Naive B cell (primary cell): ENCODE measurements around the gene KRT75. TPM values are rescaled to one million over a fixed set of nuclear protein-coding genes. Genes with fewer than 3 reads are reported as not detected.
"Not testable (repeated sequence)": the region's sequence is repeated elsewhere in the genome, so short reads cannot be mapped to it uniquely, and the experiment has no call there.

ENCODE experiments used
- ATAC-seq, 2 donors: fragments of 150-1000 bp; cut with Tn5 transposase; 2 replicates each; pipeline ENCODE4 v1.10.0; 2021; ENCODE audit warnings: low read depth in 2 of 2, mild to moderate bottlenecking in 2 of 2, moderate library complexity in 2 of 2
- DNase-seq: peaks from one replicate; pipeline ENCODE4 v3.0.0; 2022
- H3K27ac Mint-ChIP-seq, 6 donors: one replicate each; pipeline ENCODE4 v1.8.0; 2020 to 2022; ENCODE audit warnings: mild to moderate bottlenecking in 6 of 6, mixed read lengths in 6 of 6, moderate library complexity in 5 of 6, inconsistent platforms in 2 of 6
- H3K27me3 Mint-ChIP-seq, 3 donors: one replicate each; pipeline ENCODE4 v1.8.0; 2021 to 2022; ENCODE audit warnings: mixed read lengths in 3 of 3, mild to moderate bottlenecking in 1 of 3
- H3K36me3 Mint-ChIP-seq, 2 donors: one replicate each; pipeline ENCODE4 v1.8.0; 2020 to 2022; ENCODE audit warnings: mixed read lengths in 2 of 2, inconsistent platforms in 1 of 2, mild to moderate bottlenecking in 1 of 2
- H3K4me1 Mint-ChIP-seq, 3 donors: one replicate each; pipeline ENCODE4 v1.8.0; 2020 to 2022; ENCODE audit warnings: mixed read lengths in 3 of 3, inconsistent platforms in 1 of 3, mild to moderate bottlenecking in 1 of 3, moderate library complexity in 1 of 3
- H3K4me3 Mint-ChIP-seq, 8 donors: one replicate each; pipeline ENCODE4 v1.8.0; 2020 to 2022; ENCODE audit warnings: mild to moderate bottlenecking in 8 of 8, mixed read lengths in 8 of 8, moderate library complexity in 8 of 8, inconsistent platforms in 2 of 8
- H3K9me3 Mint-ChIP-seq, 7 donors: one replicate each; pipeline ENCODE4 v1.8.0; 2020 to 2022; ENCODE audit warnings: mixed read lengths in 7 of 7, mild to moderate bottlenecking in 5 of 7, inconsistent platforms in 2 of 7, moderate library complexity in 1 of 7
- polyA plus RNA-seq, 6 donors: library from polyadenylated mRNA; unstranded; fragments of 300-500 nt; fragmentation: Illumina TruSeq; gene quantifications; one replicate each; pipeline ENCODE4 v1.2.3, GENCODE V29; 2021; ENCODE audit warnings: low read depth in 6 of 6

Gene KRT75
- polyA plus RNA-seq, 6 donors from 2014 or later = not detected

DNA sequence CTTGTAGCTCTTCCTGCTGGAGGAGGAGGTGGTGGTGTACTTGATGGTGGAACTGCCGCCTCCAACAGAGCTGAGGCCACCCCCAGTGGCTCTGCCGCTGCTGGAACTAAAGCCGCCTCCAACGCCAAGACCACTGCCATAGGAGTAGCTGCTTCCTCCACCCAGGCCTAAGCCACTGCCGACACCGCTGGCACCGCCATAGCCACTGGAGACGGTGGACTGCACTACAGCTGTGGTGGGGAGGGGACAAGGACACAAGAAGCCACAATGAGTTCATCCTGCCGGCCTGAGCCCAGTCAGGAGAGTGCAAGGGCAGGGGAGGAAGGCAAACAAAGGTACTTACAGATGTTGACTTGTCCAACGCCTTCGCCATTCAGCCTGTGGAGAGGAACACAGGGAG, 13.0 kb upstream of the KRT75 start:
- not testable (repeated sequence) for H3K36me3 Mint-ChIP-seq, H3K4me3 Mint-ChIP-seq, H3K4me1 Mint-ChIP-seq, H3K9me3 Mint-ChIP-seq, H3K27ac Mint-ChIP-seq, ATAC-seq, DNase-seq
- H3K27me3 Mint-ChIP-seq = peaks cover 12 to 38% (median 23%) of the 10 kb centered on the region in 3 donors

DNA sequence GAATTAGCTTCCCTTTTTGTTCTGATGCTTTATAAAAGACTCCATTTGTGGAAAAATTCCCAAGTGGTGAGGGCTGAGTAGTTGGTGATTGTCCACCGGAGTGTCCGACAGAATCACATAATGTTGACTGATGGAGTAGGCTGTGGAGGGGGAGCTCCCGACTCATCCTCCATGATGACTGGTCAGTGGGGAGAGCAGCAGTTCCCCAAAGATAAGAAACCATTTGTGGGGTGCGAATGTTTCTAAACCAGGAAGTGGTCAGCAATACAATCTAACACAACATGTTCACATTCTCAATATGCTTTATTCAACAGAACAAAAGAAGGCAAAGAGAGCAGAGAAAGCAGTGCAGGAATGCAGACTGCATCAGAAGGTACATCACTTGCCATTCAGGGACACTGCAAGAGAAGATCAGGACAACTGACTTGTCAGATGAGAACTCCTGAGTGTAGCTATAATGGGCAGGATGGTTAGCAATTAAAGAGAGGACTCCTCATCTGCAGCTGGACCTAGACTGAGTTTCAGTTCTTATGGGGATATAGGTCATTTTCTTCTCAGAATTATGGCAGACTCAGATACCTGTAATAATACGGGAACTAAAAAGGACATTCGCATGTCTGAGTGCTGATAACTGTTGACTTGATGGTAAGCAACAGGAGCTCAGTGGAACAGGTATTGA, 12.3 kb upstream of the KRT75 start:
- no peak for ATAC-seq
- H3K27ac Mint-ChIP-seq = no peak overlapping the region
- no peaks in the 10 kb centered on the region for H3K4me1 Mint-ChIP-seq
- peaks cover 12 to 45% (median 28%) of the 10 kb centered on the region in 3 donors for H3K27me3 Mint-ChIP-seq
- H3K9me3 Mint-ChIP-seq = no peaks in the 10 kb centered on the region
- DNase-seq = no peak
- no peak overlapping the region for H3K4me3 Mint-ChIP-seq
- H3K36me3 Mint-ChIP-seq = no peaks in the 10 kb centered on the region

GRCh38 chr12:52445876-52446275, 11.7 kb upstream of the KRT75 start:
- Mint-ChIP-seq H3K4me1 (no peaks in the 10 kb centered on the region), H3K27ac (no peak overlapping the region), H3K4me3 (no peak overlapping the region), H3K36me3 (no peaks in the 10 kb centered on the region), H3K27me3 (peaks cover 16 to 51% (median 34%) of the 10 kb centered on the region in 3 donors), H3K9me3 (no peaks in the 10 kb centered on the region)
- no peak for DNase-seq
- ATAC-seq = no peak

DNA sequence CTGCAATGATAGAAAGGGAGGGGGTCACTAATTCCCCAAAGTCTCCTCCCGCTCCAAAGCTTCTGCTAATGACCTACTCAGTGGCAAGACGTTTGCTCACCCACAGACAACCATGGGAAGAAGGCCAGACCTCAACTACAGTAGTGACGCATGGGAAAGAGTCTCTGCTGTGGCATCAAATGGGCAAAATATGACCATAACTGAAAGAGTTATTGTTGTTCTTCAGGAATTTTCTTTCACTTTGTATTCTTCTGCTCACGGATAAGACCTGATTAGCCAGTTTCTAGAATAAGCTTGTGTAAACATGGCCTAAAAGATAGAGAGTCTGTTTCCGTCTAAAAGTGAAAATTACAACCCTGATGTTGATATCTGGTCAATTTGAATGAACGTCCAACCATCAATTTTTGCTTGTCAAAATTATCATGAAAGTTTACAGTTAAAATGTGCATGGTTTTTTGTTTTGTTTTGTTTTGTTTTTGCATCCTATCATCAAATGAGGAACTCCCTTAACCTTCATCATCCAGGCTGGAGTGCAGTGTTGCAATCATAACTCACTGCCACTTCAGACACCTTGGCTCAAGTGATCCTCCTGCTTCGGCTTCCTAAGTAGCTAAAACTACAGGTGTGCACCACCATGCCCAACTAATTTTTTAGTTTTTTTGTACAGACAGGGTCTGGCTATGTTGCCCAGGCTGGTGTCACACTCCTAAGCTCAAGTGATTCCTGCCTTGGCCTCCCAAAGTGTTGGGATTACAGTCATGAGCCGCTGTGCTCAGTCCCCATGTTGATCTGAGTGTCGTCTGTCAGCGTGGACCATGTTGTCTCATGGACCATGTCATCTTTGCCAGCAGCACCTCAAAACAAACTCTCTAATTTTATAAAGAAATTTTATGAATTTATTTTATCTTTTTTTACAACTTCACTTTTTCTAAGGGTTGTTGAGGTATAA, 10.8 kb upstream of the KRT75 start:
- H3K27me3 Mint-ChIP-seq = peaks cover 17 to 55% (median 37%) of the 10 kb centered on the region in 3 donors
- no peaks in the 10 kb centered on the region for H3K9me3 Mint-ChIP-seq
- no peaks in the 10 kb centered on the region for H3K36me3 Mint-ChIP-seq
- ATAC-seq = no peak
- H3K27ac Mint-ChIP-seq = no peak overlapping the region
- no peak for DNase-seq
- H3K4me1 Mint-ChIP-seq = no peaks in the 10 kb centered on the region
- H3K4me3 Mint-ChIP-seq = no peak overlapping the region

- Mint-ChIP-seq H3K27me3 (peaks cover 20 to 54% (median 41%) of the 10 kb centered on the region in 3 donors), H3K9me3 (no peaks in the 10 kb centered on the region)
- ATAC-seq = no peak
Observed at GRCh38 chr12:52443966-52444365, 9.8 kb upstream of the KRT75 start.

GRCh38 chr12:52442600-52443061, 8.5 kb upstream of the KRT75 start:
- H3K36me3 Mint-ChIP-seq = no peaks in the 10 kb centered on the region
- H3K4me1 Mint-ChIP-seq = no peaks in the 10 kb centered on the region
- H3K9me3 Mint-ChIP-seq = no peaks in the 10 kb centered on the region
- H3K27ac Mint-ChIP-seq = no peak overlapping the region
- DNase-seq (no peak), ATAC-seq (no peak)
- peaks cover 20 to 58% (median 41%) of the 10 kb centered on the region in 3 donors for H3K27me3 Mint-ChIP-seq
- no peak overlapping the region for H3K4me3 Mint-ChIP-seq

More at GRCh38 chr12:52443966-52444365, 9.8 kb upstream of the KRT75 start:
- no peak for DNase-seq
- Mint-ChIP-seq H3K36me3 (no peaks in the 10 kb centered on the region), H3K4me3 (no peak overlapping the region), H3K27ac (no peak overlapping the region), H3K4me1 (no peaks in the 10 kb centered on the region)

DNA sequence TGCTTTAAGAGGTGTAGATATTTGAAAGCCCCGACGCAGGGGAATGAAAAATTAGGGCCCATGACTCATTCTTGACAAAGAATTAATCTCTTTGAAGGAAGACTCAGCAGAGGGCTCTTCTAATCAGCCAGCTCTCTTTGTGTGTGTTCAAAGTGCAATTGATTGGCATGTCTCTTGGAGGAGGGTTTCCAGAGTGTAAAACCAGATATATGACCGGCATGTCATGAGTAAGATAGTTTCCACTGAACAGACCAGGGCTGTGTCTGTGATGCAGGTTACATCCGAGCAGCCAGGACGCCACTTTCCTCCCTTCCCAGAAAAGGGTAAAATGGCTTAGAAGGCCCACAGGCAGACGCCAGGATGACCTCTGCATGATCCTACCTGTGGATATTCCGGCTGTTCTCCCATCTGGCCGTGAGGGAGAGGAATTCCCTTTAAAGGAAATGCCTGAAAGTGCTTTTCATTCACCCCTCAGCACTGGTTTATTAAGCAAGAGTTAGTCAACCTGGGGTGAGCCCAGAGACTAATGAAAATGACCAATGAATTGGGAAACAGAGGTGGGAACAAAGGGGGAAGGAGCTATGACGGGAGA, 7.2 kb upstream of the KRT75 start:
- ATAC-seq (no peak), DNase-seq (no peak)
- no peaks in the 10 kb centered on the region for H3K36me3 Mint-ChIP-seq
- H3K4me3 Mint-ChIP-seq = no peak overlapping the region
- H3K9me3 Mint-ChIP-seq = no peaks in the 10 kb centered on the region
- H3K4me1 Mint-ChIP-seq = no peaks in the 10 kb centered on the region
- H3K27ac Mint-ChIP-seq = no peak overlapping the region
- peaks cover 27 to 63% (median 45%) of the 10 kb centered on the region in 3 donors for H3K27me3 Mint-ChIP-seq

DNA sequence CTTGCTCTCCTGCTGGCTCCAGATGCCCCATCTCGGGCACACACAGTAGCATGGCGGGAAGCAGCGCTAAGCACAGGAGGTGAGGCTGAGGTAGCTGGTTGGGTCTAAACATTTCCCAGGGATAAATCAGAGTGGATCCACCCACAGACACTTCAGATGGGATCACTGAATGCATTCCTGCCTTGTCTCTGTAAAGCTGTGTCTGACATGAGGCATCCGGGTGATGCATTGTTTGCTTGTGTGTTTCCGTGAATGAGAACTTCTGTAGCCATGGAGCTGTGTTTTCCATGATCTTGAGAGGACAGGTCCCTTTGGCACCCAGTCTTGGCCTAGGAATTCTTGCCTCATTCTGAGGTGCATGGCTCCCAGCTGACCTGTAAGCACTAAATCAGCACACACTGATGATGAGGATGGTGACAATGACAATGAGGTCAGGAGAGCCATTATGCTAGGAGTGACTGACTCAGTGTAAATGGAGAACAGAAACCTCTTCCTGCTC, 6.7 kb upstream of the KRT75 start:
- DNase-seq (no peak), ATAC-seq (no peak)
- Mint-ChIP-seq H3K27me3 (peaks cover 24 to 60% (median 40%) of the 10 kb centered on the region in 3 donors), H3K4me3 (no peak overlapping the region), H3K27ac (no peak overlapping the region), H3K9me3 (no peaks in the 10 kb centered on the region), H3K4me1 (no peaks in the 10 kb centered on the region), H3K36me3 (no peaks in the 10 kb centered on the region)

DNA sequence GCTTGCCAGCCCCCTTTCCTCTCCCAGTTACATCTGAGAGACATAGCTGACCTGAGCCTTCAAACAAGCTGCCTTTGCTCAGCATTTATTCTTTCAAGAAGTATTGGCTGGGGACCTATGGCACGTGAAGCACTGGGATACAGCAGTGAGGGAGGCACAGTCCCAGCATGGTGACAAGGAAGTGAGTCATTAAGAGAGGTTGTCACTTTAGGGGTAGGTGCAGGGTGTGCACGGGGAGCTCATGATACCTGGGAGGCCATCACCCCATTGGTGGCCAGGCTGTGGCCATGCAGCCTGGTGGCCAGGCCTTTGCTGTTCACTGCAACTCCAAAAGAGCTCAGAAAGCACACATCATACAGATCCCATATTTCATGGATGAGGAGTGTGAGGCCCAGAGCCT, 5.7 kb upstream of the KRT75 start:
- Mint-ChIP-seq H3K27ac (no peak overlapping the region), H3K36me3 (no peaks in the 10 kb centered on the region), H3K9me3 (no peaks in the 10 kb centered on the region), H3K4me1 (no peaks in the 10 kb centered on the region), H3K4me3 (no peak overlapping the region), H3K27me3 (peaks cover 29 to 65% (median 40%) of the 10 kb centered on the region in 3 donors)
- DNase-seq (no peak), ATAC-seq (no peak)

DNA sequence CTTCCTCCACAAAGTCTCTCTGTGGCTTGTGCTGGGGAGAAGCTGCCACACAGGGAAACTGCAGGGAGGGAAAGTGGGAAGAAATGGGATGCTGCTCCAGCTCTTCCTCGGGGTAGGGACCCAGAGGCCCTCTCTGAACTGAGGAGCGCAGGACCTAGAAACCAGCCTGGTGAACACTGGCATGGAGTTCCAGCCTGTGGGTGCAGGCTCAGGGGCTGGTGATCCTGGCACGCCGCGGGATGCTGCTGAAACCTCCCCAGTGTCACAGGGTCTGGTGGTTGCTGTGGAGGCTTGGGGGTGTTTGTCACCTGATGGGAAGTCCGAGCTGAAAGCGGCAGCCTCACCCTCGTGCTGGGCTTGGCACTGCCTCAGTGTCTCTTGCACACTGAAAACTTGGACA, 5.2 kb upstream of the KRT75 start:
- Mint-ChIP-seq H3K4me1 (no peaks in the 10 kb centered on the region), H3K9me3 (no peaks in the 10 kb centered on the region), H3K36me3 (no peaks in the 10 kb centered on the region), H3K4me3 (no peak overlapping the region), H3K27me3 (peaks cover 31 to 70% (median 40%) of the 10 kb centered on the region in 3 donors), H3K27ac (no peak overlapping the region)
- no peak for DNase-seq
- ATAC-seq = no peak

GRCh38 chr12:52438305-52439301, 4.4 kb upstream of the KRT75 start:
- DNase-seq (no peak), ATAC-seq (no peak)
- Mint-ChIP-seq H3K4me3 (no peak overlapping the region), H3K9me3 (no peaks in the 10 kb centered on the region), H3K36me3 (no peaks in the 10 kb centered on the region), H3K4me1 (no peaks in the 10 kb centered on the region), H3K27me3 (peaks cover 29 to 70% (median 40%) of the 10 kb centered on the region in 3 donors), H3K27ac (no peak overlapping the region)

- H3K27ac Mint-ChIP-seq = no peak overlapping the region
- H3K4me3 Mint-ChIP-seq = no peak overlapping the region
- DNase-seq (no peak), ATAC-seq (no peak)
- peaks cover 23 to 59% (median 33%) of the 10 kb centered on the region in 3 donors for H3K27me3 Mint-ChIP-seq
- H3K36me3 Mint-ChIP-seq = no peaks in the 10 kb centered on the region
- H3K4me1 Mint-ChIP-seq = no peaks in the 10 kb centered on the region
- no peaks in the 10 kb centered on the region for H3K9me3 Mint-ChIP-seq
Observed at GRCh38 chr12:52437508-52437907, 3.3 kb upstream of the KRT75 start.
